HFFc6 (cell line): Measurements from ENCODE around the gene ULK4. TPM values are rescaled to one million over a fixed set of nuclear protein-coding genes. Genes with fewer than 3 reads are reported as not detected.
"Not testable (repeated sequence)": the region's sequence is repeated elsewhere in the genome, so short reads cannot be mapped to it uniquely, and the experiment has no call there.

Source experiments
- DNase-seq: peaks from one replicate; pipeline ENCODE4 v3.0.0-alpha.2; 2018
- H3K27ac Mint-ChIP-seq: 2 replicates; pipeline ENCODE4 v1.8.0; 2020; ENCODE audit warnings: mild to moderate bottlenecking, mixed read lengths
- H3K27me3 Mint-ChIP-seq: 2 replicates; pipeline ENCODE4 v1.8.0; 2021; ENCODE audit warnings: mild to moderate bottlenecking, moderate library complexity, mixed read lengths; ENCODE audit not compliant: insufficient read depth
- H3K36me3 Mint-ChIP-seq: 2 replicates; pipeline ENCODE4 v1.8.0; 2021; ENCODE audit warnings: low read depth, mixed read lengths
- H3K4me1 Mint-ChIP-seq: 2 replicates; pipeline ENCODE4 v1.8.0; 2020; ENCODE audit warnings: low read depth, mixed read lengths
- H3K4me3 Mint-ChIP-seq: 2 replicates; pipeline ENCODE4 v1.8.0; 2020; ENCODE audit warnings: mild to moderate bottlenecking, moderate library complexity, mixed read lengths
- H3K9me3 Mint-ChIP-seq: 2 replicates; pipeline ENCODE4 v1.8.0; 2020; ENCODE audit warnings: mild to moderate bottlenecking, mixed read lengths
- CTCF ChIP-seq: fragments of 200-600 bp; sonication (generic); IDR thresholded peaks from 2 replicates; pipeline ENCODE4 v1.5.0; 2021; ENCODE audit warnings: antibody characterized with exemption, mild to moderate bottlenecking
- total RNA-seq, 6 experiments: library from RNA; stranded (reverse); fragmentation: NEBNext Ultra II Directional; extraction: Animal tissue kit (Norgen Biotek cat#: 25700); gene quantifications; 2 replicates in 1 of 6; 3 replicates in 5 of 6; pipeline ENCODE4 v1.2.3, GENCODE V29; 2021

The ULK4 gene
- total RNA-seq, 6 experiments from 2014 or later: 6.0 to 8.6 (median 6.7) TPM

GRCh38 chr3:41456162-41456561, 505.7 kb downstream of the ULK4 start:
- H3K27ac Mint-ChIP-seq: no peak overlapping the region

GRCh38 chr3:41453618-41454017, 508.3 kb downstream of the ULK4 start:
- not testable (repeated sequence) for H3K4me3 Mint-ChIP-seq, H3K9me3 Mint-ChIP-seq, H3K27ac Mint-ChIP-seq, H3K4me1 Mint-ChIP-seq, DNase-seq, H3K36me3 Mint-ChIP-seq, H3K27me3 Mint-ChIP-seq

More at GRCh38 chr3:41456162-41456561, 505.7 kb downstream of the ULK4 start:
- Mint-ChIP-seq H3K9me3 (no peaks in the 10 kb centered on the region), H3K36me3 (no peaks in the 10 kb centered on the region), H3K4me3 (no peak overlapping the region), H3K4me1 (no peaks in the 10 kb centered on the region), H3K27me3 (no peaks in the 10 kb centered on the region)
- DNase-seq: no peak
- no peak for TF ChIP-seq CTCF

GRCh38 chr3:41450416-41451231, 511.3 kb downstream of the ULK4 start:
- Mint-ChIP-seq H3K27ac (no peak overlapping the region), H3K4me1 (no peaks in the 10 kb centered on the region), H3K27me3 (no peaks in the 10 kb centered on the region), H3K36me3 (no peaks in the 10 kb centered on the region), H3K4me3 (no peak overlapping the region), H3K9me3 (peaks cover 4% of the 10 kb centered on the region; the same call in 1 of the 2 replicates)
- peak; percentile 4 for DNase-seq
- TF ChIP-seq CTCF: peak; percentile 42

- H3K4me3 Mint-ChIP-seq: no peak overlapping the region
- peaks cover 4% of the 10 kb centered on the region; the same call in 1 of the 2 replicates for H3K9me3 Mint-ChIP-seq
- no peak for DNase-seq
- no peak; the same call in 1 of the 2 replicates for TF ChIP-seq CTCF
- no peaks in the 10 kb centered on the region for H3K27me3 Mint-ChIP-seq
- H3K27ac Mint-ChIP-seq: no peak overlapping the region
- H3K4me1 Mint-ChIP-seq: no peaks in the 10 kb centered on the region
- H3K36me3 Mint-ChIP-seq: no peaks in the 10 kb centered on the region
These were observed 513.5 kb downstream of the ULK4 start for GRCh38 chr3:41448396-41448795.

GRCh38 chr3:41447701-41448100, 514.2 kb downstream of the ULK4 start:
- Mint-ChIP-seq H3K36me3 (no peaks in the 10 kb centered on the region), H3K4me3 (no peak overlapping the region), H3K27me3 (no peaks in the 10 kb centered on the region), H3K27ac (no peak overlapping the region), H3K9me3 (peaks cover 4% of the 10 kb centered on the region; the same call in 1 of the 2 replicates), H3K4me1 (no peaks in the 10 kb centered on the region)
- no peak for TF ChIP-seq CTCF
- DNase-seq: no peak

- H3K36me3 Mint-ChIP-seq, DNase-seq, H3K4me1 Mint-ChIP-seq, H3K27me3 Mint-ChIP-seq, H3K4me3 Mint-ChIP-seq, H3K27ac Mint-ChIP-seq, H3K9me3 Mint-ChIP-seq: not testable (repeated sequence)
These were observed 515.6 kb downstream of the ULK4 start for GRCh38 chr3:41446316-41446715.
